ENCODE data around the gene TIMP4.

The TIMP4 gene

GRCh38 chr3:12147049-12147780, 11.5 kb downstream of the TIMP4 start:
- no peak for DNase-seq

DNA sequence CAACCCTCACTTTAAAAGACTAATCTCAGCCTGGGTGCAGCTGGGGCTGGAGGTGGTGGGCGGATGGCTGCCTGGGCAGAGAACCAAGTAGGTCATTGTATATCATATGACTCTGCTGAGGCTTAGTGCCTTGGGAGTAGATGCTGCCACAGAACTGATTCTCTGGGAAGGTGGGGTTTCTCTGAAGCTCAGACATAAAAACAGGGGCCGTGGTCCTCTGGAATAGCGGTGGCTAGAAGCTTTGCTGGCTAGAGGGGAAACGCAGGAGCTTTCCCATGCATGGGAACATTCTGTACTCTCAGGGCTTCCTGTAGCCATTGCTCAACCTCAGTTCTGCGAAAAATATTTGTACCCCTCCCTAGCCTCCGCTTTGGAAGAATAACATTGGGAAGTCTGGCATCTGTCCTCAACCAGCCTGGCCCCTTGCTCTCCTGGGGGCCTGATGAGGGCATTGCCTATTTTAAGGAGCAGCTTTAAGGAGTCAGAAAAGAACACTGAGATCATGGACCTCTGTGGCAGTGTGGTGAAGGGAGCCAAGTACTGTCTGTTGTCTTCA, 14.7 kb downstream of the TIMP4 start:
- DNase-seq, result no peak

- no peak for DNase-seq
Observed at GRCh38 chr3:12142476-12142875, 16.2 kb downstream of the TIMP4 start.

GRCh38 chr3:12141350-12141749, 17.4 kb downstream of the TIMP4 start:
- DNase-seq, result no peak

- DNase-seq, result peak; percentile 37
Observed at GRCh38 chr3:12139111-12139511, 19.6 kb downstream of the TIMP4 start.

- peak; percentile 23 for DNase-seq
Observed at GRCh38 chr3:12138044-12138443, 20.7 kb downstream of the TIMP4 start.

DNA sequence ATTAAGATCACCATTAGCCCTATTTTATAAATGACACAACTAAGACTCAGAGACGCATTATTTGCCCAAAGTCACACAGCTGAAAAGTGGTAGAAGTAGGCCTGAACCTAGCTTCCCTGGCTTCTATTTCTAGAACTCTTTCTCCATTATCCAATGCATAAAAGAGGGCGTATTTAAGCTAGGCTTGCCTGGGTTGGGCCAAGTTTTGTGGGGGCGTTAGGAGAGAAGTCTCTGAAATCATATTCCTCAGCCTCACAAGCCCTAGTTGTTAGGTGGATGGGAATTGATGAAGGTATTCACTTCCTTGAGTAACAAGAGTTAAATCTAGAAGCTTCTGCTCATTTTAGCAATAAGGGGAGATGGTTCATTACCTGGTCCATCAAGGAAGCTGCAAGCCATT, 22.3 kb downstream of the TIMP4 start:
- no peak for DNase-seq

DNA sequence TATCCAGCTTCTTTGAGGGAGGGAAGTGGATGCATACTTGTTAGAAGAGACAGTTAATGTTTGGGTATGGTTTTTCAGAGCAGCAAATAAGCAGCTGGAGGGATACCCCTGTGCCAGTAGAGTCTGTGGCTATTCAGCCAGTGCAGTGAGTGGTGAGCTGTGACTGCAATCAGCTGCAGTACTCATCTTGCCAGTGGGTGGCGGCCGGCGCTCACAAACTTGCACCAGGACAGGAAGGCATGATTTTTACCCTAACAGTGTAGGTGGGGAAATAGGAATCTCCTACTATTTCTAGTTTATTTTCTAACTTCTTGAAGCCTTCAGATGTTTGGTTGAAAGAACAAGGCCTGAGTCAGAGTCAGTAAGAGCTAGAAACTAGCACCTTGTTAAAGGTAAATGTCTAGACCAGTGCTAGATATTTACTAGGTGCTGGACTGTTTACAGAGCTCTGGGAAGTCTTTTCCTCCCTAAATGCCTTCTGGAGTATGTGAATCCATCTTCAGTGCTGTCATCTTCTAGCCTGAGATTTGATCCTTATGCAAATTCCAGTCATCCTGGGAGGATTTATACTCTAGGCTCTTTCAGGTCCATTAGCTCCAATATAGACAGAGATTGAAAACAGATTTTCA, 23.6 kb downstream of the TIMP4 start:
- peak; percentile 67 for DNase-seq

DNA sequence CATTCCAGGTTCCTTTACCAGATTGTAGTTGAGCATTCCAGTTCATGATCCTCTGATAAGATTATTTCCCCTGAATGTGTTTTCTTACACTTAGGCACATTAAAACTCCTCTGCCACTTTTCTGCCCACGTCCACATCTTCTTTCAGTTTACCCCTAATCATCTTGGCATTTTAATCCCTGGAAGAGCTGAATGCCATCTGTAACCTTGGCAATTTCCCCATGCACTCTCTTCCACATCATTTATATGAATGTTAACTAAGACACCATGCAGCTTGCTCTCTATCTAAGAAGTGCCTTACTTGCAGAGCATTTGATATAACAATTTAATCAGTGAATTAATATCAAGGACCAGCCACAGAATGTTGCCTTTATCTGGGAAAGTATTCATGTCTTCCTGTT, 25.8 kb downstream of the TIMP4 start:
- no peak for DNase-seq

- DNase-seq, result no peak
Observed at GRCh38 chr3:12131351-12132090, 27.2 kb downstream of the TIMP4 start.

DNA sequence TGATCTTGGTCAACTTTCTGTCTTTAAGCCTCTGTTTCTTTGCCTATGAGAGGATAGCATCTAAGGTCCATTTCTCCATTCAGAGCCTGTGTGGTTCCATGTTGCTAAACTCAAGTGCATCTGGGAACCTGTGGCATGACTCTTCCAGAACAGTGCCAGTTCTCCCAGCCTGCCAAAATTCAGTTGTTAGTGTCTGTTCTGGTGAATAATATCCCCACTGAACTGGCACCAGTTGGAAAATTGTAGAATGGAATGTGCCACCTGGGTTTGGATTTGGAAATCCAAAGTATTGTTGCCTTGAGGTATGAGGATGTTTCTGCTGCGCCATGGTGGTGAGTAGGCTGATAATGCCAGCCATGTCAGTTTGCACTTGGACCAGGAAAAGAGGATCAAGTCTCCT, 31.3 kb downstream of the TIMP4 start:
- DNase-seq, result no peak

GRCh38 chr3:12125772-12126171, 32.9 kb downstream of the TIMP4 start:
- no peak for DNase-seq

DNA sequence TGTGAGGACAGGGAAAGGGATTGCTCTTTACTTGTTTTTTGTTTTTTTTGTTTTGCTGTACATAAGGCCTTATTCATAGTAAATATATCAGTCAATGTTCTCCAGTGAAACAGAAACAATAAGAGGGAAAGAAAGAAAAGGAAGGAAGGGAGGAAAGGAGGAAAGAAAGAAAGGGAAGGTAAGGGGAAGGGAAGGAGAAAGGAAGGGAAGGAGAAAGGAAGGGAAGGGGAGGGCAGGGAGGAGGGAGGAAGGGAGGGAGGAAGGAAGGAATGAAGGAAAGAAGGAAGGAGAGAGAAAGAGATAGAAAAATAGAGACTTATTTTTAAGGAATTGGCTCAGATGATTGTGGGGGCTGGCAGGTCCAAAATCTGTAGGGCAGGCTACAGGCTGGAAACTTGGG, 37.2 kb downstream of the TIMP4 start:
- no peak for DNase-seq

DNA sequence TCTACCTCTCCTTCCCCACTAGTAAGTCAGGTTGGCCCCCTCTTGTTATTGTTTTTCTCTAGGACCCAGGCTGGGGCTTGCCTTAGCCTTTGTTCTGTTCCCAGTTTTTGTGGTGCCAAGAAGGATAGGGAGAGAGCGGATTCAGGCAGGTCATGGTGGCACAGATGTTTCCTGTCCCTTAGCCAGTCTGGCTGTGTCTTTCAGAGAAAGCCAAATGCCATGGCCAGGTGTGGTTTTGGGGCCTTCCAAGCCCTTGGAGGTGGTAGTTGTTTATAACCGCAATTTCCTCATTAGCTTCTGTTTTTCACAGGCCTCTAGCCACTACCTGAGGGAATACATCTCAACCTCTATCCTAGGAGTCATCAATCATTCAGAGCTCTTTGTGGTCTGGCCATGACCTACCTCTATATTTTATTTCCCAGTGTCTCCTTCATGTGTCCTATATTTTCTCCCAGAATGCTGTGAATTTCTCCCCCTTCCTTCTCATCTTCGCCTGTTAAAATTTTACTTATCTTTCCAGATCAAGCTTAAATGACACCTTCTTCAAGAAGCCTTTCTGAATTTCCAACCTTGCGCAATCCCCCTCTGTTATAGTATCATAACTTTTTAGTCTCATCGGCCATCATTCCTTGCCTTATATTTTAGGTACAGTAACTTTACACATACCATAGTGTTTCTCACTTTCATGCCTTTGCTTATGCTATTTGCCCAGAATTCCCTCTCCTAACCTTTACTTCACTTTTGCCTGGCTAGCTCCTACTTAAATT, 38.2 kb downstream of the TIMP4 start:
- DNase-seq, result no peak

GRCh38 chr3:12117473-12117872, 41.2 kb downstream of the TIMP4 start:
- no peak for DNase-seq

GRCh38 chr3:12116870-12117269, 41.8 kb downstream of the TIMP4 start:
- DNase-seq, result no peak

DNA sequence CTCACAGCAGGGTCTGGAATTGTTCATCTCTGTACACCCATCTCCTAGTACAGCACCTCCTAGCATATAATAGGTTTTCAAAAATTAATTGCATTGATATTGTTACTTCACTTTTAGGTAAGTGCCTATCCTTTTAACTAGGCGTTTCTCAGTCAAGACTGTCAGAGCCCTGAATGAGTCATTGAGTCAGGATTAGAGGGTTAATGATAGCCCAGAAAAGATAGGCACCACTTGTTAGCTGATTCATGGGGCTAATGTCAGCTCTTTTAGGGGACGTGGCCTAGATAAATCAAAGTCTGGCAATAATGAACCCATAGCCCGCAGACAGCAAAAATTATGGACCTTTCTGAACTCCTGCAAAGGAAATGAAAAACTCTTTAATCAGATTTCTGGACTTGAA, 42.9 kb downstream of the TIMP4 start:
- DNase-seq, result no peak

DNA sequence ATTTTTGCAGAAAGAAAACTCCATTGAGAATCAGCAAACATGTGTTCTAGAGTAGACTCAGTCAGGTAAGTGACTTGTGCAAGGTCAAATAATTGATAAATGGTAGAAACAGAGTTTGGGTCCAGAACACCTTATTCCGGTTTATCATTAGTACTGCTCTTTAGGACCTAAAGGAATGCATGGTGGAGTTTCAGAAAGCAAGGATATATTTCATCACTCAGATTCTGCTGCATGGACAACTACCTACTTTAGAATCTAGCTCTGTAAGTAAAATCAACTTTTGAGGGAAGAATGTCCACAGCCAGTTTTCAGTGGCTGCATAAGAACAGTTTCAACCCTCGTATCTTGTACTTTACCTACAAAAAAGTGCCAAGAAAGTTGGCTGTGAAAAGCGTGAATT, 43.6 kb downstream of the TIMP4 start:
- no peak for DNase-seq

GRCh38 chr3:12114251-12114650, 44.5 kb downstream of the TIMP4 start:
- no peak for DNase-seq

DNA sequence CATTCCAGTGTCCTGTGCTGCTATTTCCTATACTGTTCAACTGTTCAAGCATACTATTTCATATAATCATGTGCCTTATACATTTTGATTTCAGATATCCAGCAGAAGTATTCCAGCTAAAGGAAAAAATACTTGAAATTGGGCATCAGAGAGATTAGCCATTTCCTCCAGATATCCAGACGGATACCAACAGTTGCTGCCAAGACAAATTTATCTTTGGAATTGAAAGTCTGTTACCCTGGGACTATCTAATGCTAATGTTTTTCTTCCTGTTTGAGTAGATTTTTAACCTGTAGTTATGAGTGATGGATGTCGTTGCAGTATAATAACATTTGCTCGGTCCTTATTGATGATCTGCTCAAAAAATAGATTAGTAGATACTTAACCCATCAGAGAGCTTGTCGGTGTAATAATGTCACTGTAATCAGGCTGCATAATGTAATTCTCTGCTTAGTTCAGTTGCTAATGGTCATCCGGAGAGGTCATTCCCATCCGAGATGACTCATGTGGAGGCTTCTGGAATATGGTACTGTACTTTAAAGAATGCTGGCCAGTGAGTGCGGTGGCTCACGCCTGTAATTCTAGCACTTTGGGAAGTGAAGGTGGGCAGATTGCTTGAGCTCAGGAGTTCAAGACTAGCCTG, 51.5 kb downstream of the TIMP4 start:
- DNase-seq, result no peak

Measured in stimulated activated CD4-positive, alpha-beta T cell treated with anti-CD3 and anti-CD28 coated beads, Interleukin-4, amount 100 ng/mL, for 24 hours (primary cell).